A549 (cell line): ENCODE measurements around the gene RNF220. TPM values are rescaled to one million over a fixed set of nuclear protein-coding genes. Genes with fewer than 3 reads are reported as not detected.

Source experiments
- ATAC-seq, 2 experiments: fragments of 200-7000 bp in 1 of 2; fragments of >200 bp in 1 of 2; cut with Nextera tagmentation in 1 of 2; cut with Tn5 transposase in 1 of 2; 3 replicates each; pipeline versions ENCODE4 v1.8.0 to v1.9.1; 2018 to 2020; ENCODE audit warnings: mild to moderate bottlenecking in 1 of 2, moderate library complexity in 1 of 2
- CTCF ChIA-PET: fragments of 300-600 bp; sonication (Branson Sonifier 250); formaldehyde crosslinking; extraction: SDS; loops from one replicate; lab custom pipeline; 2021; ENCODE audit warnings: antibody characterized with exemption, inconsistent platforms; lab: Yijun Ruan, JAX
- POLR2A ChIA-PET: fragments of 350-600 bp; formaldehyde crosslinking; extraction: SDS; loops from one replicate; lab custom pipeline; 2021; ENCODE audit warnings: antibody characterized with exemption, inconsistent platforms; lab: Yijun Ruan, JAX
- DNase-seq, 2 experiments: peaks; one replicate each; pipeline versions ENCODE4 v3.0.0 to v3.0.0-alpha.2; 2011 to 2016; ENCODE audit warnings: low read depth in 1 of 2, low spot score in 1 of 2
- FAIRE-seq: peaks from 2 replicates; lab custom pipeline; 2011; peaks lifted over from hg19 to GRCh38; lab: Jason Lieb, UNC
- H3K27ac ChIP-seq, 2 experiments: fragments of >200 bp; sonication (Bioruptor Twin); formaldehyde crosslinking; 3 replicates each; pipeline ENCODE4 v1.5.1; 2016 to 2017
- H3K4me1 ChIP-seq: fragments of >200 bp; sonication (Bioruptor Twin); formaldehyde crosslinking; 3 replicates; pipeline ENCODE4 v1.6.1; 2016
- H3K4me2 ChIP-seq: fragments of >200 bp; sonication (Bioruptor Twin); formaldehyde crosslinking; 3 replicates; pipeline ENCODE4 v1.6.1; 2016
- H3K4me3 ChIP-seq: fragments of >200 bp; sonication (Bioruptor Twin); formaldehyde crosslinking; 3 replicates; pipeline ENCODE4 v1.5.1; 2016
- H3K9me3 ChIP-seq: fragments of >200 bp; sonication (Bioruptor Twin); formaldehyde crosslinking; 3 replicates; pipeline ENCODE4 v1.6.1; 2016
- CBX2 ChIP-seq: fragments of 200-600 bp; sonication (generic); IDR thresholded peaks from 2 replicates; pipeline ENCODE4 v1.6.1; 2016; ENCODE audit warnings: low read depth, mild to moderate bottlenecking, borderline replicate concordance
- CHD2 ChIP-seq: fragments of 150-350 bp; IDR thresholded peaks from 2 replicates; pipeline ENCODE4 v1.6.1; 2014; ENCODE audit warnings: low read length; ENCODE audit not compliant: partially characterized antibody
- EHF ChIP-seq: fragments of 250-450 bp; sonication (Bioruptor Pico); IDR thresholded peaks from 2 replicates; pipeline ENCODE4 v1.5.0; 2020; ENCODE audit warnings: mild to moderate bottlenecking
- FOSB ChIP-seq: fragments of 250-450 bp; sonication (Bioruptor Pico); IDR thresholded peaks from 2 replicates; pipeline ENCODE4 v1.5.0; 2020; ENCODE audit warnings: mild to moderate bottlenecking, moderate library complexity
- HEYL ChIP-seq: fragments of 250-450 bp; sonication (Bioruptor Pico); IDR thresholded peaks from 2 replicates; pipeline ENCODE4 v1.8.0; 2021; ENCODE audit warnings: mild to moderate bottlenecking, moderate library complexity
- HOXB5 ChIP-seq: fragments of 250-450 bp; sonication (Bioruptor Pico); IDR thresholded peaks from 2 replicates; pipeline ENCODE4 v1.5.0; 2020; ENCODE audit warnings: mild to moderate bottlenecking, moderate library complexity
- KDM5A ChIP-seq: fragments of 200-600 bp; sonication (generic); IDR thresholded peaks from 2 replicates; pipeline ENCODE4 v1.6.1; 2016; ENCODE audit warnings: antibody characterized with exemption, mild to moderate bottlenecking
- MAFK ChIP-seq: fragments of 450-650 bp; IDR thresholded peaks from 2 replicates; pipeline ENCODE4 v1.6.1; 2014; ENCODE audit not compliant: partially characterized antibody
- MAX ChIP-seq: IDR thresholded peaks from 2 replicates; pipeline ENCODE4 v1.6.1; 2012
- NR3C1 ChIP-seq: fragments of >200 bp; sonication (Bioruptor Twin); formaldehyde crosslinking; IDR thresholded peaks from 3 replicates; pipeline ENCODE4 v1.6.1; 2017
- PBX3 ChIP-seq: IDR thresholded peaks from 2 replicates; pipeline ENCODE4 v1.6.1; 2012
- PHF8 ChIP-seq: fragments of 200-600 bp; sonication (generic); IDR thresholded peaks from 2 replicates; pipeline ENCODE4 v1.6.1; 2016; ENCODE audit warnings: low read depth, mild to moderate bottlenecking, antibody characterized with exemption, moderate library complexity, borderline replicate concordance
- RFX5 ChIP-seq: fragments of 450-650 bp; IDR thresholded peaks from 2 replicates; pipeline ENCODE4 v1.7.1; 2014; ENCODE audit warnings: antibody characterized with exemption, mild to moderate bottlenecking, moderate library complexity
- SMC3 ChIP-seq: fragments of >200 bp; sonication (Bioruptor Twin); formaldehyde crosslinking; IDR thresholded peaks from 3 replicates; pipeline ENCODE4 v1.6.1; 2018; ENCODE audit warnings: inconsistent platforms
- SREBF2 ChIP-seq: fragments of 450-650 bp; IDR thresholded peaks from 2 replicates; pipeline ENCODE4 v1.6.1; 2014; ENCODE audit warnings: mild to moderate bottlenecking, moderate library complexity
- ZFP36 ChIP-seq: fragments of 450-650 bp; IDR thresholded peaks from 2 replicates; pipeline ENCODE4 v1.6.1; 2014; ENCODE audit warnings: borderline replicate concordance; ENCODE audit not compliant: partially characterized antibody
- WGBS: methylation state at CpG from one replicate; pipeline ENCODE4 v1.1.6; 2017; ENCODE audit errors: missing lambda C conversion rate; 5-methylcytosine and 5-hydroxymethylcytosine counted together
- polyA plus RNA-seq, 4 experiments: library from polyadenylated mRNA; depleted of rRNA in 3 of 4; stranded (reverse); fragments of >200 nt; fragmentation: RNase III in 1 of 4; extraction: RNeasy Plus Mini Kit Qiagen cat#74134 plus additional on column Dnase treatment in 1 of 4; gene quantifications; 2 replicates in 3 of 4; 3 replicates in 1 of 4; pipeline ENCODE4 v1.2.3, GENCODE V29; 2011 to 2017
- TF ChIP-seq, protein P1 (sequence below): fragments of 250-450 bp; sonication (Bioruptor Pico); IDR thresholded peaks from 2 replicates; pipeline ENCODE4 v1.5.0; 2021; ENCODE audit warnings: mild to moderate bottlenecking, moderate library complexity, borderline replicate concordance
- TF ChIP-seq, protein P2 (sequence below): fragments of >200 bp; sonication (Bioruptor Twin); formaldehyde crosslinking; IDR thresholded peaks from 3 replicates; pipeline ENCODE4 v1.6.1; 2016
- TF ChIP-seq, protein P3 (sequence below): IDR thresholded peaks from 2 replicates; pipeline ENCODE4 v1.6.1; 2012; ENCODE audit warnings: low read depth, borderline replicate concordance
- TF ChIP-seq, protein P4 (sequence below): fragments of 150-350 bp; IDR thresholded peaks from 2 replicates; pipeline ENCODE4 v1.6.1; 2014; ENCODE audit warnings: low read depth, mild to moderate bottlenecking, low read length

Gene RNF220
- polyA plus RNA-seq, 2 of the 4 experiments (the other 2 are of a cell fraction) = 53.4 to 54.5 TPM

DNA sequence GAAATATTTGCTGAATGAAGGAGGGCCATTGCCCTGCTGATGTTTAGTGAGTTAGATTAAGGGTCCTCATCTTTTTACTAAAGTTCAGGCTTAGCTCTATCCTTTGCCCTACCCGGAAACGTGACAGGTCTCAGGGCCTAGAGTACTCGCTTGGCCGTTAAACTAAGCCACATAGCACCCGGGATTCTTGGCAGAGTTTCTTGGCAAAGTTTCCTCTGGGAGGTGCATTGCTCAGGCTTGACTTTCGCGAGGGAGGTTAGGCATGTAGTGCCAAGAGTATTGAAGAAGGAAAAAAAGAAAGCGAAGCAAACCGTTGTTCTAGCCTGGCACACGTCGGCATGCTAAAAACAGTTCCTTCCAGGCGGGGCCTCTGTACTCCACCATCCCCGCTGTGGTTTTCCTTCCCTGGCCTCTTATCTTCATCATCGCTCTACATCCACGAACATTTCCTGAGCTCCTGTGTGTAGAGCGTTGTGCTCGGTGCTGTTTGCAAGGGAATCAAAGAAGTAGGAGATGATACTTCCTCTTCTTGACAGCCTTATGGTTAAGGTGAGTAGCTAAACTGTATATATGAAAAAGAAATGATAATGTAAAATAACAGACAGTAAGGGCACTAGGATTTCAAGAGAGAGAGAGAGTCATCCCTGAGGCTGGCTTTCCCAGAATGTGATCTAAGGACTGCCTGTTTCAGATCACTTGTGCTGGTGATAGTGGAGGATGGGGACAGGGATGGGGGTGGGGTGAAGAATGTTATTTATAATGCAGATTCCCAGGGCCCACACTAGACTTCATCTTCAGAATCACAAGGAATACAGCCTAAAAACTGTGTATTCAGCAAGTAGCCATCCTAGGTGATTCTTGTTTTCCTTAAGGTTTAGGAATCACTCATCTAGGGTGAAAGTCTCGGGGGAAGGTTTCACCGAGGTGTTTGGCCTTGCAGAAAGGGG is 18.8 kb downstream of the RNF220 start:
- POLR2A ChIA-PET = no interaction called here

DNA sequence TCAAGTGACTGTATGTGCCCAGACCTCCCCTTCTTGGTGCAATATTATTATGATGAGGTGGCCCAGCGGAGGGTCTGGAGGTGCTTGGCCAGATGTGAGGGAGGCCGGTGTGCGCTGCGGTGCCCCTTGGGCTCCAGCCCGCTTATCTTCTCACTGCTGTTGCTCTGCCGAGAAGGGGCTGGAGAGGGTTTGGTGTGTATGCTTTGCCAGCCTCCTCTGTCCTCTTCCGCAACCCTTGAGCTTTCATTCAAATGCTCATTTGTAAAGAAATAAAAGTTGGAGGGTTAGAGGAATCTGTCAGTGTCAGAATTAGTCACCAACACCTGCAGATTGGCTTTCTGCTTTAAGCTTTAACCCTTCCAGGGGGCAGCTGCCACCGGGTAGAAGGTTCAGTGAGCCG is 19.7 kb downstream of the RNF220 start:
- Histone ChIP-seq H3K9me3 (no peaks in the 10 kb centered on the region), H3K4me1 (no peaks in the 10 kb centered on the region), H3K27ac (no peak overlapping the region), H3K4me2 (no peak overlapping the region), H3K4me3 (no peak overlapping the region)
- FAIRE-seq (no peak), ATAC-seq (no peak), DNase-seq (no peak)
- WGBS = 82% methylated on average over 9 of the region's 9 CpGs
- CTCF ChIA-PET = interaction anchor here (0.6 kb wide), 1 partner anchor 79 kb away, joined by 3 read pairs; no protein-coding TSS in a partner anchor
- POLR2A ChIA-PET = no interaction called here
- no peak for TF ChIP-seq NR3C1
- no peak for TF ChIP-seq HOXB5 (CRISPR knock-in tag)
- no peak for TF ChIP-seq EHF (CRISPR knock-in tag)

More for the DNA sequence above, 18.8 kb downstream of the RNF220 start:
- 72% methylated on average over 19 of the region's 19 CpGs for WGBS
- Histone ChIP-seq H3K4me1 (no peaks in the 10 kb centered on the region), H3K9me3 (no peaks in the 10 kb centered on the region), H3K4me3 (no peak overlapping the region), H3K27ac (no peak overlapping the region), H3K4me2 (no peak overlapping the region)
- no peak for ATAC-seq
- CTCF ChIA-PET = interaction anchor here (2.3 kb wide), 1 partner anchor 171 kb away, joined by 9 read pairs; no protein-coding TSS in a partner anchor
- no peak for DNase-seq
- no peak for FAIRE-seq
- no peak for TF ChIP-seq SREBF2
- TF ChIP-seq, protein P1, sequence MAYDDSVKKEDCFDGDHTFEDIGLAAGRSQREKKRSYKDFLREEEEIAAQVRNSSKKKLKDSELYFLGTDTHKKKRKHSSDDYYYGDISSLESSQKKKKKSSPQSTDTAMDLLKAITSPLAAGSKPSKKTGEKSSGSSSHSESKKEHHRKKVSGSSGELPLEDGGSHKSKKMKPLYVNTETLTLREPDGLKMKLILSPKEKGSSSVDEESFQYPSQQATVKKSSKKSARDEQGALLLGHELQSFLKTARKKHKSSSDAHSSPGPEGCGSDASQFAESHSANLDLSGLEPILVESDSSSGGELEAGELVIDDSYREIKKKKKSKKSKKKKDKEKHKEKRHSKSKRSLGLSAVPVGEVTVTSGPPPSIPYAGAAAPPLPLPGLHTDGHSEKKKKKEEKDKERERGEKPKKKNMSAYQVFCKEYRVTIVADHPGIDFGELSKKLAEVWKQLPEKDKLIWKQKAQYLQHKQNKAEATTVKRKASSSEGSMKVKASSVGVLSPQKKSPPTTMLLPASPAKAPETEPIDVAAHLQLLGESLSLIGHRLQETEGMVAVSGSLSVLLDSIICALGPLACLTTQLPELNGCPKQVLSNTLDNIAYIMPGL = no peak
- TF ChIP-seq, protein P2, sequence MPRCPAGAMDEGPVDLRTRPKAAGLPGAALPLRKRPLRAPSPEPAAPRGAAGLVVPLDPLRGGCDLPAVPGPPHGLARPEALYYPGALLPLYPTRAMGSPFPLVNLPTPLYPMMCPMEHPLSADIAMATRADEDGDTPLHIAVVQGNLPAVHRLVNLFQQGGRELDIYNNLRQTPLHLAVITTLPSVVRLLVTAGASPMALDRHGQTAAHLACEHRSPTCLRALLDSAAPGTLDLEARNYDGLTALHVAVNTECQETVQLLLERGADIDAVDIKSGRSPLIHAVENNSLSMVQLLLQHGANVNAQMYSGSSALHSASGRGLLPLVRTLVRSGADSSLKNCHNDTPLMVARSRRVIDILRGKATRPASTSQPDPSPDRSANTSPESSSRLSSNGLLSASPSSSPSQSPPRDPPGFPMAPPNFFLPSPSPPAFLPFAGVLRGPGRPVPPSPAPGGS = no peak
- no peak for TF ChIP-seq PBX3
- no peak for TF ChIP-seq SMC3
- no peak for TF ChIP-seq HEYL (CRISPR knock-in tag)
- TF ChIP-seq MAX = no peak
- no peak for TF ChIP-seq PHF8
- no peak for TF ChIP-seq FOSB
- TF ChIP-seq RFX5 = no peak
- TF ChIP-seq CHD2 = no peak
- no peak for TF ChIP-seq KDM5A
- no peak for TF ChIP-seq MAFK
- TF ChIP-seq ZFP36 = no peak
- no peak for TF ChIP-seq NR3C1
- TF ChIP-seq, protein P3, sequence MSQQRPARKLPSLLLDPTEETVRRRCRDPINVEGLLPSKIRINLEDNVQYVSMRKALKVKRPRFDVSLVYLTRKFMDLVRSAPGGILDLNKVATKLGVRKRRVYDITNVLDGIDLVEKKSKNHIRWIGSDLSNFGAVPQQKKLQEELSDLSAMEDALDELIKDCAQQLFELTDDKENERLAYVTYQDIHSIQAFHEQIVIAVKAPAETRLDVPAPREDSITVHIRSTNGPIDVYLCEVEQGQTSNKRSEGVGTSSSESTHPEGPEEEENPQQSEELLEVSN = no peak
- TF ChIP-seq CBX2 = no peak
- TF ChIP-seq, protein P4, sequence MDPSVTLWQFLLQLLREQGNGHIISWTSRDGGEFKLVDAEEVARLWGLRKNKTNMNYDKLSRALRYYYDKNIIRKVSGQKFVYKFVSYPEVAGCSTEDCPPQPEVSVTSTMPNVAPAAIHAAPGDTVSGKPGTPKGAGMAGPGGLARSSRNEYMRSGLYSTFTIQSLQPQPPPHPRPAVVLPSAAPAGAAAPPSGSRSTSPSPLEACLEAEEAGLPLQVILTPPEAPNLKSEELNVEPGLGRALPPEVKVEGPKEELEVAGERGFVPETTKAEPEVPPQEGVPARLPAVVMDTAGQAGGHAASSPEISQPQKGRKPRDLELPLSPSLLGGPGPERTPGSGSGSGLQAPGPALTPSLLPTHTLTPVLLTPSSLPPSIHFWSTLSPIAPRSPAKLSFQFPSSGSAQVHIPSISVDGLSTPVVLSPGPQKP = no peak
